ENCODE measurements around the gene DNAH14.
"Not testable (repeated sequence)": the region's sequence is repeated elsewhere in the genome, so short reads cannot be mapped to it uniquely, and the experiment has no call there.

Gene DNAH14

GRCh38 chr1:225250432-225250831 lies 321.0 kb downstream of the DNAH14 start:
- in situ Hi-C loops (cut with MboI; ENCODE audit: low sequenced_read_pairs): no loop called here

DNA sequence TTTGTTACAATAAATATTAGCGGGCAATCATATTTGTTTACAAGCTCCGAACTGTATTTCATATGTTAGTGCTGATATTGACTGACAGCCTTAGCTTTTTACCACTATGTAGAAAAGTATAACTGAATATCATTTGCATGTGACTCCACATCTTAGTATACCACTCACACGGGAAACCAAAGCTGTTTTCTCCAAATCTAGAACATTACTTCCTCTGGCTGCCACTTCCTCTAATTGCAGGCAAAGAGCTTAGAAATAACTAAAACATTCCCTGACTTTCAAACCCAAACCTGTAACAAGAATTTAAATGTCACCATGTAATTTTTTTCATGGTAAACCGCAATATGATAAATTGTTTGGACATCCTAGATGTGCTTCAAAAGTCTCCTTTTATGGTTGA lies 323.7 kb downstream of the DNAH14 start:
- in situ Hi-C loops (cut with MboI; ENCODE audit: low sequenced_read_pairs): no loop called here

GRCh38 chr1:225253784-225254183 lies 324.3 kb downstream of the DNAH14 start:
- in situ Hi-C loops (cut with MboI; ENCODE audit: low sequenced_read_pairs): no loop called here

DNA sequence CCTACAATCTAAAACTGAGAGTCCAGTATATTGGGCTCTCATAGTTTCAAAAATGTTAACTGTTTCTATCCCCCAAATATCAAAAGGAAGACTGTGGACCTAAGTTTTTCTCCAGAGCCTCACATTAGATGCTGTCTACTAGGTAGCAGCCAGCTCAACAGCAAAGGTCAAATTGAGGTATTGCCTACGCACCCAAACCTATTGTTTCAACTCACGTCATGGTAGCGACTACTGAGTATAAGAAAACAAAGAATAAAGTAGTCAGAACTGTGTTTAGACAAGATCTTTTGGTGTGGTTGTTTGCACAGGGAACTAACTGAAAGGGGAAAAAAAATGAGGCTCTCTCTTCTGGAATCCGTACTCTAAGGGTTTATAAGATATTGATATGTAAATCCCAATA lies 325.2 kb downstream of the DNAH14 start:
- in situ Hi-C loops (cut with MboI; ENCODE audit: low sequenced_read_pairs): no loop called here

GRCh38 chr1:225257081-225257480 lies 327.6 kb downstream of the DNAH14 start:
- in situ Hi-C loops (cut with MboI; ENCODE audit: low sequenced_read_pairs): no loop called here

- in situ Hi-C loops (cut with MboI; ENCODE audit: low sequenced_read_pairs): no loop called here
These were observed 329.3 kb downstream of the DNAH14 start for GRCh38 chr1:225258811-225259210.

DNA sequence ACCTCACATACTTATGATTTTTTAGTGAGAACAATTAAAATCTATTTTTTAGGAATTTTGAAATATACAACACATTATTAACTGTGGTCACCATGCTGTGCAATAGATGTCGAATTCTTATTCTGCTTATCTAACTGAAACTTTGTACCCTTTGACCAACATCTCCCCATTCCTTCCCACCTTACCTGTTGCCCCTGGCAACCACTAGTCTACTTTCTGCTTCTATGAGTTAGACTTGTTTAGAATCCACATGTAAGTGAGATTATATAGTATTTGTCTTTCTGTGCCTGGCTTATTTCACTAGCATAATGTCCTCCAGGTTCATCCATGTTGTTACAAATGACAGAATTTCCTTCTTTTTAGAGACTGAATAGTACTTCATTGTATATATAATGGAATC lies 330.1 kb downstream of the DNAH14 start:
- in situ Hi-C loops (cut with MboI; ENCODE audit: low sequenced_read_pairs): no loop called here

- in situ Hi-C loops (cut with MboI; ENCODE audit: low sequenced_read_pairs): no loop called here
These were observed 330.8 kb downstream of the DNAH14 start for GRCh38 chr1:225260319-225260718.

GRCh38 chr1:225277445-225277844 lies 348.0 kb downstream of the DNAH14 start:
- in situ Hi-C loops (cut with MboI; ENCODE audit: low sequenced_read_pairs): no loop called here

- in situ Hi-C loops (cut with MboI; ENCODE audit: low sequenced_read_pairs): no loop called here
These were observed 351.1 kb downstream of the DNAH14 start for GRCh38 chr1:225280563-225280962.

- in situ Hi-C loops (cut with MboI; ENCODE audit: low sequenced_read_pairs): no loop called here
These were observed 360.8 kb downstream of the DNAH14 start for GRCh38 chr1:225290244-225290643.

- in situ Hi-C loops (cut with MboI; ENCODE audit: low sequenced_read_pairs): no loop called here
These were observed 370.1 kb downstream of the DNAH14 start for GRCh38 chr1:225299624-225300023.

DNA sequence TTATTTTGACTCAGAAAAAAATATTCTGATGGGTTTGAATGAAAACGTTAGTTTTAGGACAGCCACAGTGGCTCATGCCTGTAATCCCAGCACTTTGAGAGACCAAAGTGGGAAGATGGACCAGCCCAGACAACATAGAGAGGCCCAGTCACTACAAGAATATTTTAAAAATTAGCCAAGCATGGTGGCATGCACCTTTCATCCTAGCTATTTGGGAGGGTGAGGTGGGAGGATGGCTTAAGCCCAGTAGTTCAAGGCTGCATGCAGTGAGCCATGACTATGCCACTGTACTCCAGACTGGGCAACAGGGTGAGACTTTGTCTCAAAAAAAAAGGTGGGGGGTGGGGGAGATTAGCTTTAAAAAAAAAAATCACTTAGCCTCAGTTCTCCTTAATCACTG lies 370.9 kb downstream of the DNAH14 start:
- in situ Hi-C loops (cut with MboI; ENCODE audit: low sequenced_read_pairs): no loop called here

DNA sequence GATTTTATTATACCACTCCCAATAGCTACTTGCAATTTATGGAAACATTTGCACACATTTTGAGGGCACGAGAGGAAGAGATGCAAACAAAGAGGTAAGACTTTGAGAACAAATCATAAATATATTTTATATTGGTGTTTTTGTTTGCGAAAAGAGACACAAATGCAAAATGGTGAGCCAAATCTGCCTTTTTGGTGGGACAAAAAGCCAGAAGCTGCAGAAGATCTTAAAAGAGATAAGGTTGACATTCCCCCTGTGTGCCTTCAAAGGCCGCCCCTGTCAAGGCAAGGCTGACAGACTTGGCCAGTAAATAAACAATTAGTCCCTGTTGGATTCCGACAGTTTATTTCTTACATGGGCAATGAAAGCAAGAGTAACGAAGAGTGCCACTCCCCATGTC lies 375.5 kb downstream of the DNAH14 start:
- in situ Hi-C loops (cut with MboI; ENCODE audit: low sequenced_read_pairs): no loop called here

- in situ Hi-C loops (cut with MboI; ENCODE audit: low sequenced_read_pairs): not testable (repeated sequence)
These were observed 381.1 kb downstream of the DNAH14 start for GRCh38 chr1:225310544-225310943.

DNA sequence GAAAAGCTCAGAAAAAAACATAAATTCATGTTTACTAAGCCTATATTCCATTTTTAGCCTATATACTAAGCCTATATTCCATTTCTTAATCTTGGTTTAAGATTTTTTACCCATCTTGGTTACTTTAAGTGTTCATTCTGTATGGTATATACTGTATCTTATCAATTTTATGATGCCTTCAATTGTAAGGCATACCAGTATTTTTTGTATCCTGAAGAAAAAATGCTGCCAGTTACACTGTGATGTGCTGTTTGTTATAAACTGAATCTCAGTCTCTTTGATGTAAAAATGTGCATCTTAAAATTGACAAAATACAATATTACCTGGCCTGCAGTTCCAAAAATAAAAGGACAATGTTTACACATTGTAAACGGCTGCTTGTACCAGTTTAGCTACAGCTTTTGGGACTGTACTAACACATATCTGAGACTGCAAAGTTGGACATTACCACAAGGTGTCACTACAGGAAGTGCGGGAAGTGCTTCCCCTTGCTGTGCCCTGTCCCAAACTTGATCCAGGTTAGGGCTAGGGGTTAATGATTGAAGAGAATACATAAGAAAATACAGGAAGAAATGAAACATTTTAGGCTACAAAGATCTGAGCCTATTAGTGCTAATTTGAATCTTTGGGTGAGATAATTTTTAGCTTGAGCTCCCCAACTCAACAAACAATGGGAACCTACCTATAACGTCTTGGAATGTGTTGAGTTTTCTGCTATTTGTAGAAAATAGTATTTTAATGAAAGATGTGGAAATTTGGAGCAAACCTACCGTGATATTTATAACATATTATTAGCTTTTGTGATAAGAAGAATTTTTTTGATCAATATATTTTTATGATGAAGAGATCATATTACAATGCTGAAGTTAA lies 389.5 kb downstream of the DNAH14 start:
- in situ Hi-C loops (cut with MboI; ENCODE audit: low sequenced_read_pairs): no loop called here

GRCh38 chr1:225319871-225320270 lies 390.4 kb downstream of the DNAH14 start:
- in situ Hi-C loops (cut with MboI; ENCODE audit: low sequenced_read_pairs): no loop called here

GRCh38 chr1:225321784-225322183 lies 392.3 kb downstream of the DNAH14 start:
- in situ Hi-C loops (cut with MboI; ENCODE audit: low sequenced_read_pairs): no loop called here

DNA sequence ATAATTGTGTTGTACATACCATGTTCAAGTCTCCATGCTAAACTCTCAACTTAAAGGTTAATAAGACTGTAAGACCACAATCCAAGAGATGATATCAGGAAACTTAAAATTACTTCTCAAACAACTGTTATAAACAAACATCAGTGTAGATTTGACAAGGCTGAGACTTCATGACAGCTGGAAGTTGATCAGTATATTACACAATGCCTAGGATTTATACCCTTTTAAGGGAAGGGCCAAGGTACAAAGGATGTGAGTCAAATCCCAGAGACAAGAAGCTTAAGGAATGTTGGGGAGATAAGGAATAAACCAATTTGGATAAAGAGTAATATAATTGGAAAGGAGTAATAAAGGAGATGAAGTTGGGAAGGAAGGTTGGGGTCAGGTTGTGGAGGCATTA lies 399.6 kb downstream of the DNAH14 start:
- in situ Hi-C loops (cut with MboI; ENCODE audit: low sequenced_read_pairs): no loop called here

- in situ Hi-C loops (cut with MboI; ENCODE audit: low sequenced_read_pairs): not testable (repeated sequence)
These were observed 400.5 kb downstream of the DNAH14 start for GRCh38 chr1:225329996-225330395.

GRCh38 chr1:225332686-225333085 lies 403.2 kb downstream of the DNAH14 start:
- in situ Hi-C loops (cut with MboI; ENCODE audit: low sequenced_read_pairs): no loop called here

GRCh38 chr1:225335098-225335778 lies 405.8 kb downstream of the DNAH14 start:
- in situ Hi-C loops (cut with MboI; ENCODE audit: low sequenced_read_pairs): not testable (repeated sequence)

All from HL-60/S4 treated with retinoic acid at 250 ng/mL for 4 days and 3 days (cell line).